Fibroblast of lung (primary cell): ENCODE measurements around the gene NUPR1.

Source experiments
- EZH2 ChIP-seq: IDR thresholded peaks from 2 replicates; pipeline ENCODE4 v1.5.1; 2012; ENCODE audit warnings: low read length, control low read depth, mild to moderate bottlenecking; ENCODE audit errors: missing control alignments
- TF ChIP-seq, protein P1 (sequence below), 2 donors: IDR thresholded peaks in 1 of 2; conservative IDR thresholded peaks in 1 of 2; 1 replicate in 1 of 2; 2 replicates in 1 of 2; pipeline ENCODE4 v1.5.1; 2011 to 2012; ENCODE audit warnings: low read length in 2 of 2, control low read depth in 1 of 2, inconsistent platforms in 1 of 2, low read depth in 1 of 2, mild to moderate bottlenecking in 1 of 2

DNA sequence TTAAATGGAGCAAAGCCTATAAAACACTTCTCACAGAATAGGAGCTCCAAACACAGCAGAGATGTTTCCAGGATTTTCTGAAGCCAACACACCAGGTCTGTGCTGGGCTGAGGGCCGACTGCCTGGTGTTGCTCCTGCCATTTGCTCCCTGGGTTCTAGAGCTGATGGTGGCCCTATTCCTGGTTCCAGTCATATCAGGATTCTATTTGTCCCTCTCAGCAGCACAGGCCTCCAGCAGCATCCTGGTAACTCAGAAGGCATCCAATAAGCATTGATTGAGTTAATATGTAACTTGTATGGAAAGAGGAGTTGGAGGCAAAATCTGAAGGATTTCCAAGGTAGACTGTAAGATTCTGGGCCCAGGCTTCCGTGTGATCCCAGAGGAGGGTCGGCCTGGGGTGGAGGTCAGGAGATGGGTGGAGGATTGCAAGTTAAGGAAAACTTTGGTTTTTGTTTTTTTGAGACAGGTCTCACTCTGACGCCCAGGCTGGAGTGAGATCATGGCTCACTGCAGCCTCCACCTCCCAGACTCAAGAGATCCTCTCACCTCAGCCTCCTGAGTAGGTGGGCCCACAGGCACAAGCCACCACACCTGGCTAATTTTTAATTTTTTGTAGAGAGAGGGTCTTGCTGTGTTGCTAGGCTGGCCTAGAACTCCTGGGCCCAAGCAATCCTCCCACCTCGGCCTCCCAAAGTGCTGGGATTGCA is 5.7 kb downstream of the NUPR1 start:
- TF ChIP-seq, protein P1, sequence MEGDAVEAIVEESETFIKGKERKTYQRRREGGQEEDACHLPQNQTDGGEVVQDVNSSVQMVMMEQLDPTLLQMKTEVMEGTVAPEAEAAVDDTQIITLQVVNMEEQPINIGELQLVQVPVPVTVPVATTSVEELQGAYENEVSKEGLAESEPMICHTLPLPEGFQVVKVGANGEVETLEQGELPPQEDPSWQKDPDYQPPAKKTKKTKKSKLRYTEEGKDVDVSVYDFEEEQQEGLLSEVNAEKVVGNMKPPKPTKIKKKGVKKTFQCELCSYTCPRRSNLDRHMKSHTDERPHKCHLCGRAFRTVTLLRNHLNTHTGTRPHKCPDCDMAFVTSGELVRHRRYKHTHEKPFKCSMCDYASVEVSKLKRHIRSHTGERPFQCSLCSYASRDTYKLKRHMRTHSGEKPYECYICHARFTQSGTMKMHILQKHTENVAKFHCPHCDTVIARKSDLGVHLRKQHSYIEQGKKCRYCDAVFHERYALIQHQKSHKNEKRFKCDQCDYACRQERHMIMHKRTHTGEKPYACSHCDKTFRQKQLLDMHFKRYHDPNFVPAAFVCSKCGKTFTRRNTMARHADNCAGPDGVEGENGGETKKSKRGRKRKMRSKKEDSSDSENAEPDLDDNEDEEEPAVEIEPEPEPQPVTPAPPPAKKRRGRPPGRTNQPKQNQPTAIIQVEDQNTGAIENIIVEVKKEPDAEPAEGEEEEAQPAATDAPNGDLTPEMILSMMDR (conservative IDR thresholded peaks at IDR 0.05 in 1 of 2, IDR thresholded peaks at IDR 0.05 in 1 of 2; ENCODE audit: low read depth in 1 of 2, low read length in 2 of 2) = no peak
- TF ChIP-seq EZH2 = no peak
